ENCODE results near the gene KIAA1958. TPM values are rescaled to one million over a fixed set of nuclear protein-coding genes. Genes with fewer than 3 reads are reported as not detected.

Gene KIAA1958
- total RNA-seq, 4 donors from 2014 or later: 10.2 to 18.3 (median 10.6) TPM

DNA sequence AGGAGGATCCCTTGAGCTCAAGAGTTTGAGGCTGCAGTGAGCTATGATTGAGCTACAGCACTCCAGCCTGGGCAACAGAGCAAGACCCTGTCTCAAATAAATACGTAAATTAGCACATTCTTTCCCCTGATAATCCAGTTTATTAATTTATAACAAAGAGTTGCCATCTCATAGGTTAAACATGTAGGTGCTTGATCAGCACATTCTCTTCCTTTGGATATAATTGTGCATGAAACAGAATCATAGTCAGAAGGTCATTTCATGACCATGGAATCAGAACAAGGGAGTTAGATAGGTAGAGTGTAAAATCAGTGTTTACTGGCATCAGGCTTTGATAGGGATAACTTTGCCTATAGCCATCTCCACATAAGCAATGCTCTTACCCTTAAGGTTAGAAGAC, 43.0 kb upstream of the KIAA1958 start:
- Histone ChIP-seq H3K27ac (no peak overlapping the region), H3K9me3 (no peaks in the 10 kb centered on the region), H3K4me3 (no peak overlapping the region), H3K27me3 (no peaks in the 10 kb centered on the region), H3K36me3 (peaks cover 3% of the 10 kb centered on the region), H3K4me1 (peaks cover 5% of the 10 kb centered on the region)
- DNase-seq (ENCODE audit: low spot score in 2 of 2): no peak
- TF ChIP-seq POLR2AphosphoS5 (IDR thresholded peaks at IDR 0.05): no peak
- TF ChIP-seq POLR2A (IDR thresholded peaks at IDR 0.05): no peak
- no peak for TF ChIP-seq EP300 (IDR thresholded peaks at IDR 0.05)
- TF ChIP-seq, protein P1, sequence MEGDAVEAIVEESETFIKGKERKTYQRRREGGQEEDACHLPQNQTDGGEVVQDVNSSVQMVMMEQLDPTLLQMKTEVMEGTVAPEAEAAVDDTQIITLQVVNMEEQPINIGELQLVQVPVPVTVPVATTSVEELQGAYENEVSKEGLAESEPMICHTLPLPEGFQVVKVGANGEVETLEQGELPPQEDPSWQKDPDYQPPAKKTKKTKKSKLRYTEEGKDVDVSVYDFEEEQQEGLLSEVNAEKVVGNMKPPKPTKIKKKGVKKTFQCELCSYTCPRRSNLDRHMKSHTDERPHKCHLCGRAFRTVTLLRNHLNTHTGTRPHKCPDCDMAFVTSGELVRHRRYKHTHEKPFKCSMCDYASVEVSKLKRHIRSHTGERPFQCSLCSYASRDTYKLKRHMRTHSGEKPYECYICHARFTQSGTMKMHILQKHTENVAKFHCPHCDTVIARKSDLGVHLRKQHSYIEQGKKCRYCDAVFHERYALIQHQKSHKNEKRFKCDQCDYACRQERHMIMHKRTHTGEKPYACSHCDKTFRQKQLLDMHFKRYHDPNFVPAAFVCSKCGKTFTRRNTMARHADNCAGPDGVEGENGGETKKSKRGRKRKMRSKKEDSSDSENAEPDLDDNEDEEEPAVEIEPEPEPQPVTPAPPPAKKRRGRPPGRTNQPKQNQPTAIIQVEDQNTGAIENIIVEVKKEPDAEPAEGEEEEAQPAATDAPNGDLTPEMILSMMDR (IDR thresholded peaks at IDR 0.05): no peak
- 62% methylated on average over 1 of the region's 1 CpG for WGBS

DNA sequence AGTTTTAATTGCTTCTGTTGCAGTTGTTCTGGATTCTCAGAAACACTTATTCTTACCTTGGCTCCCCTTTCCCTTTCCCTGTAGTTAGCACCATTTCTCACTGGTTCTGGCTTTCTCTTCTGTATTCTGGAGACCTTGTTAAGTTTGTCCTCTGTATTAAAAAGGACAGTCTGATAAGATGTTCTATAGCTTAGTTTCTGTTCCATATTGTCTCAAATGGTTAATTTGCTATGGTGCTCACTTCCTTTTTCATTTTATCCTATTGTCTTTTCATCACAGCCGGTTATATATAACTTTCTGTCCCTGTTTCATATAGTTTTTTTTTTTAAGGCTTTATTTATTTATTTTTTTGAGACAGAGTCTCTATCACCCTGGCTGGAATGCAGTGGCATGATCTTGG, 41.4 kb upstream of the KIAA1958 start:
- TF ChIP-seq EP300 (IDR thresholded peaks at IDR 0.05) (no peak), POLR2AphosphoS5 (IDR thresholded peaks at IDR 0.05) (no peak), POLR2A (IDR thresholded peaks at IDR 0.05) (no peak)
- TF ChIP-seq, protein P1 (IDR thresholded peaks at IDR 0.05): no peak
- no peak overlapping the region for H3K27ac ChIP-seq
- H3K4me3 ChIP-seq: no peak overlapping the region
- H3K36me3 ChIP-seq: peaks cover 3% of the 10 kb centered on the region
- no peaks in the 10 kb centered on the region for H3K27me3 ChIP-seq
- WGBS: 0% methylated on average over 1 of the region's 1 CpG
- H3K9me3 ChIP-seq: no peaks in the 10 kb centered on the region
- H3K4me1 ChIP-seq: peaks cover 5% of the 10 kb centered on the region
- no peak for DNase-seq (ENCODE audit: low spot score in 2 of 2)

DNA sequence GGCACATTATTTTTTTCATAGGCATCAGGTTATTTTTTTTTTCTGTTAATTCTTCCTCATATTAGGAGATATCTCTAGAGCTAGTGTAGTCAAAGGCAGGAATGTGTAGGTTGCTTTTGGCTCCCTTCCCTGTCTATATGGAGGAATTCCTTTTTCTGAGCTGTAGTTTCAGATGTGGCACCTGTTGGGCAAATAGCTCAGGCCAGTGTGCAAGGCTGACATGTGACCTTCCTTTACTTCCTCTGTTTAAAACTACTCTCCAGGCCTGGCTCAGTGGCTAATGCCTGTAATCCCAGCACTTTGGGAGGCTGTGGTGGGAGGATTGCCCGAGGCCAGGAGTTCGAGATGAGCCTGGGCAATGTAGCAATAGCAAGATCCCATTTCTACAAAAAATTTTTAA, 40.5 kb upstream of the KIAA1958 start:
- Histone ChIP-seq H3K36me3 (peaks cover 3% of the 10 kb centered on the region), H3K9me3 (no peaks in the 10 kb centered on the region), H3K27ac (no peak overlapping the region), H3K27me3 (no peaks in the 10 kb centered on the region), H3K4me1 (peaks cover 5% of the 10 kb centered on the region), H3K4me3 (no peak overlapping the region)
- WGBS: 67% methylated on average over 2 of the region's 2 CpGs
- no peak for DNase-seq (ENCODE audit: low spot score in 2 of 2)
- TF ChIP-seq, protein P1 (IDR thresholded peaks at IDR 0.05): no peak
- TF ChIP-seq EP300 (IDR thresholded peaks at IDR 0.05): no peak

DNA sequence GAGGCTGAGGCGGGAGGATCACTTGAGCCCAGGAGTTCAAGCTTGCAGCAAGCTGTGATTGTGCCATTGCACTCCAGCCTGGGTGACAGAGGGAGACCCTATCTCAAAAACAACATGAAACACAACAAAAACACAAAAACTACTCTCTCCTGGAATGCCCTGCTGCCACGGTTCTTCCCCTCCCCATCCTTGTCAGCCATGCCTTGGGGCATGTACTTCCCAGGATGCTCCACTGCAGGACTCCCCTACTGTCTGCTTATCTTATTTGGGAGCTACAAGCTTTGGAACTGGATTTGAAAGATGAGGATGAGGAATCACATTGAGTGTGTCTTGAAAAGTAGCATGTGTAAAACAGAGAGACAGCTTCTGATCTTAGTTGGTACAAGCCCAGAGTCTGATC, 40.1 kb upstream of the KIAA1958 start:
- H3K36me3 ChIP-seq: peaks cover 3% of the 10 kb centered on the region
- H3K9me3 ChIP-seq: no peaks in the 10 kb centered on the region
- H3K27ac ChIP-seq: peak overlapping the region; percentile 23
- peaks cover 5% of the 10 kb centered on the region for H3K4me1 ChIP-seq
- no peak for TF ChIP-seq POLR2AphosphoS5 (IDR thresholded peaks at IDR 0.05)
- no peak for TF ChIP-seq EP300 (IDR thresholded peaks at IDR 0.05)
- TF ChIP-seq, protein P1 (IDR thresholded peaks at IDR 0.05): no peak
- no peak for TF ChIP-seq POLR2A (IDR thresholded peaks at IDR 0.05)
- WGBS: 54% methylated on average over 2 of the region's 2 CpGs
- no peak for DNase-seq (ENCODE audit: low spot score in 2 of 2)
- H3K27me3 ChIP-seq: no peaks in the 10 kb centered on the region
- no peak overlapping the region for H3K4me3 ChIP-seq

DNA sequence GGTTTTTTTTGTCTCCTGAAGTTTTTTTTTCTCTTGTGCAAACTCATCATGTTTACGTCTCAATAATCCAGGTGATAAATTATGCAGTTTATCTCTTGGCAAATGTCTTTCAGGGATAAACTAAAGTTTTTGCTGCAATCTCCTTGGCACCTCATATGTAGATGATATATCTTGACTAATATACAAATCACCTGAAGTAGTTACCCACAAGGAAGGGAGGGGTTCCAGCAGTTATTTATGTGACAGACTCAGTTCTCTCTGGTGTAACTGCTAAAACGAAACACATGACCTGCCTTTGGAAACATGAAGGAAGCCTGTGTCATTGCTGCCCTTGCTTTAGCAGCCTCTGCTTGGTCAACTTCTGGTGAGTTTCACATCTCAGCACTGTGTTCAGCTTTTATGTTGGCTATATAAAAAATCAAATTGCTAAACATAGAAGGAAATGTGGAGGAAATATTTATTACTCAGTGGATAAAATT, 39.3 kb upstream of the KIAA1958 start:
- Histone ChIP-seq H3K27me3 (no peaks in the 10 kb centered on the region), H3K9me3 (no peaks in the 10 kb centered on the region), H3K27ac (peak overlapping the region; percentile 1), H3K4me1 (peaks cover 5% of the 10 kb centered on the region), H3K36me3 (no peaks in the 10 kb centered on the region), H3K4me3 (no peak overlapping the region)
- TF ChIP-seq POLR2AphosphoS5 (IDR thresholded peaks at IDR 0.05): no peak
- 25% methylated on average over 2 of the region's 2 CpGs for WGBS
- DNase-seq (ENCODE audit: low spot score in 2 of 2): no peak

DNA sequence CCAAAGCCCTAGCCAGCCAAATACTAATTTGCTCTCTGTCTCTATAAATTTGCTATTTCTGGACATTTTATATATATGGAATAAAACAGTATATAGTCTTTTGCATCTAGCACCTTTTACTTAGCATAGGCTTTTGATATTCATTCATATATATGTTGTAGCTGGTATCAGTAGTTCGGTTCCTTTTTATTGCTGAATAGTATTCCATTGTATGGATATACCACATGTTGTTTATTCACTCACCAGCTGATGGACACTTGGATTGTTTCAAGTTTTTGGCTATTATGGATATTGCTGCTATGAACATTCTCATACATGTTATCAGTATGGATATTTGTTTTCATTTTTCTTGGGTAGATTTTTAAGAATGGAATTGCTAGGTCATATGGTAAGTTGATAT, 23.8 kb upstream of the KIAA1958 start:
- Histone ChIP-seq H3K4me3 (no peak overlapping the region), H3K27ac (no peak overlapping the region), H3K27me3 (no peaks in the 10 kb centered on the region), H3K36me3 (peaks cover 44% of the 10 kb centered on the region), H3K9me3 (peaks cover 6% of the 10 kb centered on the region), H3K4me1 (no peaks in the 10 kb centered on the region)
- 100% methylated on average over 1 of the region's 1 CpG for WGBS
- no peak for TF ChIP-seq POLR2AphosphoS5 (IDR thresholded peaks at IDR 0.05)
- TF ChIP-seq EP300 (IDR thresholded peaks at IDR 0.05): no peak
- TF ChIP-seq, protein P1 (IDR thresholded peaks at IDR 0.05): no peak
- no peak for TF ChIP-seq POLR2A (IDR thresholded peaks at IDR 0.05)
- no peak for DNase-seq (ENCODE audit: low spot score in 2 of 2)

Measured in suprapubic skin (tissue), 4 donors.